Measurements from ENCODE around the gene SLC28A3. TPM values are rescaled to one million over a fixed set of nuclear protein-coding genes. Genes with fewer than 3 reads are reported as not detected.

Gene SLC28A3
- total RNA-seq, 1 donor from 2014 or later, result 0.21 TPM

GRCh38 chr9:84325347-84325973 is 15.1 kb downstream of the SLC28A3 start:
- TF ChIP-seq, protein P1, sequence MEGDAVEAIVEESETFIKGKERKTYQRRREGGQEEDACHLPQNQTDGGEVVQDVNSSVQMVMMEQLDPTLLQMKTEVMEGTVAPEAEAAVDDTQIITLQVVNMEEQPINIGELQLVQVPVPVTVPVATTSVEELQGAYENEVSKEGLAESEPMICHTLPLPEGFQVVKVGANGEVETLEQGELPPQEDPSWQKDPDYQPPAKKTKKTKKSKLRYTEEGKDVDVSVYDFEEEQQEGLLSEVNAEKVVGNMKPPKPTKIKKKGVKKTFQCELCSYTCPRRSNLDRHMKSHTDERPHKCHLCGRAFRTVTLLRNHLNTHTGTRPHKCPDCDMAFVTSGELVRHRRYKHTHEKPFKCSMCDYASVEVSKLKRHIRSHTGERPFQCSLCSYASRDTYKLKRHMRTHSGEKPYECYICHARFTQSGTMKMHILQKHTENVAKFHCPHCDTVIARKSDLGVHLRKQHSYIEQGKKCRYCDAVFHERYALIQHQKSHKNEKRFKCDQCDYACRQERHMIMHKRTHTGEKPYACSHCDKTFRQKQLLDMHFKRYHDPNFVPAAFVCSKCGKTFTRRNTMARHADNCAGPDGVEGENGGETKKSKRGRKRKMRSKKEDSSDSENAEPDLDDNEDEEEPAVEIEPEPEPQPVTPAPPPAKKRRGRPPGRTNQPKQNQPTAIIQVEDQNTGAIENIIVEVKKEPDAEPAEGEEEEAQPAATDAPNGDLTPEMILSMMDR (IDR thresholded peaks at IDR 0.05; ENCODE audit: insufficient read depth, low read length, poor library complexity, severe bottlenecking), result no peak
- H3K4me3 ChIP-seq (ENCODE audit: low read depth, low read length), result no peak overlapping the region

DNA sequence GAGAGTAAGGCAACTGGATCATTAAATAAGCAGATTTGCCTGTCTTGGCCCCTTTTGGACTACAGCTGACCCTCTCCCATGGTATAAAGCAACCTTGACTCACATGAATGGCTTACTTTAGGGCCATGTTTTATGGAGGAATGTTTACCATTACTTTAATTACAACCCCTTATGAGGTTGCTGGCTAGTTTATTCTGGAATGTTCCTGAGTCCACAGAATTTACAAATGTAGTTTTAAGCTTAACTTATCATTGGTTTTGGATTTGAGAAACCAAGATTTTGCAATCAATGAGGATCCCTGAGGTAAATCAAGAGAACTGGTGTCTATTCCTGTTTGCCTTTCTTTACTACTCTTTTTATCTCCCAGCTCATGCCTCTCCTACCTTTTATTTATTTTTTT is 15.7 kb downstream of the SLC28A3 start:
- Histone ChIP-seq H3K36me3 (ENCODE audit: control insufficient read depth, insufficient read depth, low read length) (no peaks in the 10 kb centered on the region), H3K4me3 (ENCODE audit: low read depth, low read length) (no peak overlapping the region), H3K27me3 (ENCODE audit: control insufficient read depth, insufficient read depth, low read length) (no peaks in the 10 kb centered on the region)
- TF ChIP-seq, protein P1 (IDR thresholded peaks at IDR 0.05; ENCODE audit: insufficient read depth, low read length, poor library complexity, severe bottlenecking), result no peak
- no peak for DNase-seq (ENCODE audit: low read depth)

More at GRCh38 chr9:84325347-84325973, 15.1 kb downstream of the SLC28A3 start:
- Histone ChIP-seq H3K27me3 (ENCODE audit: control insufficient read depth, insufficient read depth, low read length) (no peaks in the 10 kb centered on the region), H3K36me3 (ENCODE audit: control insufficient read depth, insufficient read depth, low read length) (no peaks in the 10 kb centered on the region)
- DNase-seq (ENCODE audit: low read depth), result peak; percentile 57

DNA sequence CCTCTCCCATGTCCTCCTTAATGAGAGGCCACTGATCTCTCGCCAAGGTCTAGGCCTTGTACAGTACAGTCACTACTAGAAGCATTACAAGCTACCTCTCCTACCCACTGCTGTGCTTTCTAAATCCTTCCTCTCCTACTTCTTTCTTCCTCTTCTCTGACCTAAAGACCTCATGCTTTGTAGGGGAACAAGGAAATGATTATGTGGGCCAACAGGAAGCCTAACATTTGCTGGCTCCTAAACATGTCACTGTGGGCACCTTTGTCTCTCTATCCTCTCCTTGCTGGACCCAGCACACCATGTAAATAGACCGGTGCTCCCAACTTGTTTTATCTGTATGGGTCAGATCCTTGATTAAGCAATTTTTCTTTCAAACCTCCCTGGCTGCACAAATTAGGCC is 16.7 kb downstream of the SLC28A3 start:
- no peaks in the 10 kb centered on the region for H3K27me3 ChIP-seq (ENCODE audit: control insufficient read depth, insufficient read depth, low read length)
- no peak overlapping the region for H3K4me3 ChIP-seq (ENCODE audit: low read depth, low read length)
- no peaks in the 10 kb centered on the region for H3K36me3 ChIP-seq (ENCODE audit: control insufficient read depth, insufficient read depth, low read length)
- DNase-seq (ENCODE audit: low read depth), result no peak
- TF ChIP-seq, protein P1 (IDR thresholded peaks at IDR 0.05; ENCODE audit: insufficient read depth, low read length, poor library complexity, severe bottlenecking), result no peak

DNA sequence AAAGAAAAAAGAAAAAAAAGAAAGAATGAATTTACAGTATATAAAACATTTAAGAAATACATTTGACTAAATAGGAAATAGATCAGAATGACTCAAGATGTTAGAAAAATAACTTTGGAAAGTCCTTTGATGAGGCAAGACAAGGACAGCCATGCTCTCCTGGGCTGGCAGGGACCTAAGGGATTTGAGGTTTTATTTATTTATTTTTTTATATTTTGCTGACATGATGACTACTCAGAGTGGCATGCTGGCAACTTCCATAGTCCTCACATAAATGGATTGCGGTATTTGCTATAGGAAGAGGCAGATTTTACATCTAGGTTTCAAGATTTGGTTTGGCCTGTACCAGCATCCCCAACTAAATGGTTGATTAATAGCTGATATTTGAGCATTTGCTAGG is 17.7 kb downstream of the SLC28A3 start:
- DNase-seq (ENCODE audit: low read depth), result no peak
- Histone ChIP-seq H3K4me3 (ENCODE audit: low read depth, low read length) (no peak overlapping the region), H3K36me3 (ENCODE audit: control insufficient read depth, insufficient read depth, low read length) (no peaks in the 10 kb centered on the region), H3K27me3 (ENCODE audit: control insufficient read depth, insufficient read depth, low read length) (no peaks in the 10 kb centered on the region)
- TF ChIP-seq, protein P1 (IDR thresholded peaks at IDR 0.05; ENCODE audit: insufficient read depth, low read length, poor library complexity, severe bottlenecking), result no peak

GRCh38 chr9:84320231-84320630 is 20.3 kb downstream of the SLC28A3 start:
- no peak for DNase-seq (ENCODE audit: low read depth)
- Histone ChIP-seq H3K27me3 (ENCODE audit: control insufficient read depth, insufficient read depth, low read length) (no peaks in the 10 kb centered on the region), H3K36me3 (ENCODE audit: control insufficient read depth, insufficient read depth, low read length) (no peaks in the 10 kb centered on the region), H3K4me3 (ENCODE audit: low read depth, low read length) (no peak overlapping the region)
- TF ChIP-seq, protein P1 (IDR thresholded peaks at IDR 0.05; ENCODE audit: insufficient read depth, low read length, poor library complexity, severe bottlenecking), result no peak

DNA sequence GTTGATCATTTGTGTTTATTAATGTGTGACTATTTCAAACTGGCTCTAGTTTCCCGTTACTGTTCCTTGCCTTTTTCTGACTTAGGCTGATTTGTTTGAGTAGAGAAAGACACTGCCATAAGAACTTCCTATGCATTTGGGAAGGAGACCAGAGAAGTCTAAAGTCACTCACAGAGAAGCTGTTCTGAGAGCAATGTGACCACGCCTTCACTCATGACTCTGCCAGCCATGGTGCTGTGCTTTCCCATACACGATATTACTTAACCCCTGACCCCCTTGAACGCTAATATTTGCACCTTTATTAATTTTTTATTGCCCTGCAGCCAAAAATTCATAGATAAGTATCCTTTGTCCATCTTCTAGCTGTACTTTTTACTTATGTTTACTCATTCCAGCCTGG is 20.9 kb downstream of the SLC28A3 start:
- Histone ChIP-seq H3K27me3 (ENCODE audit: control insufficient read depth, insufficient read depth, low read length) (no peaks in the 10 kb centered on the region), H3K36me3 (ENCODE audit: control insufficient read depth, insufficient read depth, low read length) (no peaks in the 10 kb centered on the region), H3K4me3 (ENCODE audit: low read depth, low read length) (no peak overlapping the region)
- DNase-seq (ENCODE audit: low read depth), result no peak
- TF ChIP-seq, protein P1 (IDR thresholded peaks at IDR 0.05; ENCODE audit: insufficient read depth, low read length, poor library complexity, severe bottlenecking), result no peak
